Testis (tissue), 2 donors: ENCODE results near the gene FAM107B.

Source experiments
- CTCF ChIP-seq, 3 experiments: fragments of 450-650 bp in 2 of 3; fragments of 200-600 bp in 1 of 3; sonication (generic) in 1 of 3; IDR thresholded peaks; one replicate each; pipeline ENCODE4 v1.5.1; 2016 to 2019; ENCODE audit warnings: antibody characterized with exemption in 3 of 3, mild to moderate bottlenecking in 2 of 3, moderate library complexity in 1 of 3
- POLR2A ChIP-seq: fragments of 450-650 bp; IDR thresholded peaks from one replicate; pipeline ENCODE4 v1.6.1; 2017; ENCODE audit warnings: antibody characterized with exemption, mild to moderate bottlenecking, moderate library complexity

GRCh38 chr10:14667781-14668180 lies 106.9 kb downstream of the FAM107B start:
- TF ChIP-seq CTCF (IDR thresholded peaks at IDR 0.05) (no peak), POLR2A (no peak)
